Measurements from ENCODE around the gene RAD51B. TPM values are rescaled to one million over a fixed set of nuclear protein-coding genes. Genes with fewer than 3 reads are reported as not detected.
"Not testable (repeated sequence)": the region's sequence is repeated elsewhere in the genome, so short reads cannot be mapped to it uniquely, and the experiment has no call there.

Gene RAD51B
- total and polyA plus RNA-seq, 2 experiments from 2014 or later: 10.1 to 18.0 TPM

DNA sequence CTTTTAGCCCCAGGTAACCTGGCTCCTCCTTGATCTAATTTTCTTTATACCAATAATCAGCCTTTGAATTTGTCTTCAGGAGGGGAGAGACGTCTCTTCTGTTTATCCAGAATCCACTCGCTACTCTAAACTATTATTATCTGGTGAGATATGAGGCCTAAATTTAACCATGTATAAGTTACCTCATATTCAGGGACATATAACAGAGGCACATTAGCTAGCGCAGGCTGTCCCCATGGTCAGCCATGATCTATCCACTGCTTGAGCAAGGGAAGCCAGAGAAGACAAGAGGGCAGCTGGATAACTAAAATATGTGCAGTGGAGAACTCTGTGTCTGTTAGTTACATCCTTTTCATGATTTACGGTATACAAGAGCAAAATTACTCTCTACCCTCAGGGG, 481.0 kb downstream of the RAD51B start:
- Histone ChIP-seq H3K27ac (peak overlapping the region; percentile 33), H2AFZ (no peak overlapping the region)

DNA sequence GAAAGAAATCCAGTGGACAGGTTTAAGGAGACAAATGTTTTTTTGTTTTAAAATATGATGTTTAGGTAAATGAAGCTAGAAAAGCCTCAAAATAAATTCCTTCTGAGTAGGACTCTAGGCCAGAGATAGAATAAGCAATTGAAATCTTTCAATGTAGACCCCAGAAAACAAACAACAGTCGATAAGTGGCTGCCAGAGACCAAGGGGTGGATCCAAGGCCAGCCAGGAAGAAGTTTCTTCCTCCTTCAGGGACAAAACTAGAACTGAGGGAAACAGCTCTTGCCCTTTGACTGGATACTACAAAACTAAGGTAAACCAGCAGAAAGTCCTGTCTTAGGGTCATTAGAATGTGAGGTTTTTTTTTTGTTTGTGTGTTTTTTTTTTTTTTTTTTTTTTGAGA, 481.6 kb downstream of the RAD51B start:
- no peak for DNase-seq (ENCODE audit: low spot score)
- Histone ChIP-seq H3K4me3 (no peak overlapping the region), H3K79me2 (no peaks in the 10 kb centered on the region), H2AFZ (no peak overlapping the region), H3K27me3 (no peaks in the 10 kb centered on the region), H3K4me2 (no peak overlapping the region), H3K9me3 (ENCODE audit: low read depth) (no peaks in the 10 kb centered on the region), H4K20me1 (ENCODE audit: insufficient read depth, poor library complexity, severe bottlenecking) (no peaks in the 10 kb centered on the region), H3K36me3 (replicated peaks; ENCODE audit: insufficient read depth, low read depth) (no peaks in the 10 kb centered on the region), H3K27ac (peak overlapping the region; percentile 33), H3K9me2 (replicated peaks; ENCODE audit: insufficient read depth) (no peaks in the 10 kb centered on the region), H3K4me1 (ENCODE audit: insufficient read depth) (peaks cover 17% of the 10 kb centered on the region)
- 55% methylated on average over 1 of the region's 1 CpG for WGBS (ENCODE audit: low lambda C conversion rate, missing lambda C conversion rate)
- TF ChIP-seq EZH2phosphoT487 (IDR thresholded peaks at IDR 0.05; ENCODE audit: low read depth, severe bottlenecking, unreplicated experiment): no peak
- TF ChIP-seq, protein P1, sequence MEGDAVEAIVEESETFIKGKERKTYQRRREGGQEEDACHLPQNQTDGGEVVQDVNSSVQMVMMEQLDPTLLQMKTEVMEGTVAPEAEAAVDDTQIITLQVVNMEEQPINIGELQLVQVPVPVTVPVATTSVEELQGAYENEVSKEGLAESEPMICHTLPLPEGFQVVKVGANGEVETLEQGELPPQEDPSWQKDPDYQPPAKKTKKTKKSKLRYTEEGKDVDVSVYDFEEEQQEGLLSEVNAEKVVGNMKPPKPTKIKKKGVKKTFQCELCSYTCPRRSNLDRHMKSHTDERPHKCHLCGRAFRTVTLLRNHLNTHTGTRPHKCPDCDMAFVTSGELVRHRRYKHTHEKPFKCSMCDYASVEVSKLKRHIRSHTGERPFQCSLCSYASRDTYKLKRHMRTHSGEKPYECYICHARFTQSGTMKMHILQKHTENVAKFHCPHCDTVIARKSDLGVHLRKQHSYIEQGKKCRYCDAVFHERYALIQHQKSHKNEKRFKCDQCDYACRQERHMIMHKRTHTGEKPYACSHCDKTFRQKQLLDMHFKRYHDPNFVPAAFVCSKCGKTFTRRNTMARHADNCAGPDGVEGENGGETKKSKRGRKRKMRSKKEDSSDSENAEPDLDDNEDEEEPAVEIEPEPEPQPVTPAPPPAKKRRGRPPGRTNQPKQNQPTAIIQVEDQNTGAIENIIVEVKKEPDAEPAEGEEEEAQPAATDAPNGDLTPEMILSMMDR (IDR thresholded peaks at IDR 0.05; ENCODE audit: poor library complexity): no peak
- TF ChIP-seq EZH2 (IDR thresholded peaks at IDR 0.05; ENCODE audit: borderline replicate concordance): no peak

More for the DNA sequence above, 481.0 kb downstream of the RAD51B start:
- Histone ChIP-seq H3K4me3 (no peak overlapping the region), H3K4me1 (ENCODE audit: insufficient read depth) (peaks cover 23% of the 10 kb centered on the region), H3K9me3 (ENCODE audit: low read depth) (no peaks in the 10 kb centered on the region), H3K27me3 (no peaks in the 10 kb centered on the region), H4K20me1 (ENCODE audit: insufficient read depth, poor library complexity, severe bottlenecking) (no peaks in the 10 kb centered on the region), H3K79me2 (no peaks in the 10 kb centered on the region), H3K9me2 (replicated peaks; ENCODE audit: insufficient read depth) (no peaks in the 10 kb centered on the region), H3K36me3 (replicated peaks; ENCODE audit: insufficient read depth, low read depth) (no peaks in the 10 kb centered on the region), H3K4me2 (no peak overlapping the region)
- WGBS (ENCODE audit: low lambda C conversion rate, missing lambda C conversion rate): 75% methylated on average over 4 of the region's 4 CpGs
- TF ChIP-seq EZH2 (IDR thresholded peaks at IDR 0.05; ENCODE audit: borderline replicate concordance): no peak
- TF ChIP-seq, protein P1 (IDR thresholded peaks at IDR 0.05; ENCODE audit: poor library complexity): no peak
- TF ChIP-seq EZH2phosphoT487 (IDR thresholded peaks at IDR 0.05; ENCODE audit: low read depth, severe bottlenecking, unreplicated experiment): no peak
- no peak for DNase-seq (ENCODE audit: low spot score)

DNA sequence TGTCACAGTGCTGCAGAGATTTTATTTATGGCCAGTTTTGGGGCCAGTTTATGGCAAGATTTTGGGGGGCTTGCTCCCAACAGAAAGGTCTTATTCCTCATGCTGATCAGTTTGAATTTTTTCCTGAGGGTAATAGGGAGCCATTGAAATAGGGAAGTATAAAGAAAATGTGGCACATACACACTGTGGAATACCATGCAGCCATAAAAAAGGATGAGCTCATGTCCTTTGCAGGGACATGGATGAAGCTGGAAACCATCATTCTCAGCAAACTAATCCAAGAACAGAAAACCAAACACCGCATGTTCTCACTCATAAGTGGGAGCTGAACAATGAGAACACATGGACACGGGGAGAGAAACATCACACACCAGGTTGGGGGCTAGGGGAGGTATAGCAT, 483.4 kb downstream of the RAD51B start:
- not testable (repeated sequence) for H3K9me2 ChIP-seq (replicated peaks; ENCODE audit: insufficient read depth); H3K4me2 ChIP-seq; H3K36me3 ChIP-seq (replicated peaks; ENCODE audit: insufficient read depth, low read depth); H3K4me3 ChIP-seq; DNase-seq (ENCODE audit: low spot score); H3K27me3 ChIP-seq; H3K27ac ChIP-seq; H4K20me1 ChIP-seq (ENCODE audit: insufficient read depth, poor library complexity, severe bottlenecking); H2AFZ ChIP-seq; H3K79me2 ChIP-seq; H3K9me3 ChIP-seq (ENCODE audit: low read depth)
- 97% methylated on average over 2 of the region's 2 CpGs for WGBS (ENCODE audit: low lambda C conversion rate, missing lambda C conversion rate)
- peaks cover 16% of the 10 kb centered on the region for H3K4me1 ChIP-seq (ENCODE audit: insufficient read depth)

DNA sequence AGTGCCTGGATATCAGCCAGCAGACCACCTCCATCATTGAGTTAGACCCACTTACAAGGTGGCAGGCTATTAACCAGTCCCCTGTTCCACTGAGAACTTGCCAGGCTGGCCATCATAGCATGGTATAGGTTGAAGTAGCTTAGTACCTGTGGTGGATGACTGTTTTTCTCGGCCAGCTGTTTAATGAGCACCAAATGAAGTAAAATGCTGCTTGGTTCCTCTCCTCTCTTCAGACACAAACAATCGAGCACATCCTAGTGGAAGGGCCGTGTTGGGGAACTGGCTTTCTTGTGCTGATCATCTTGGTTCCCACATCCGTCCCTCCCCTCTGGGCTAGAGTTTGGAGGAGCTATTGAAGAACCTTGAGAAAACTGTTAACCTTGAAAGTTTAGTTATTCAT, 486.2 kb downstream of the RAD51B start:
- H3K9me2 ChIP-seq (replicated peaks; ENCODE audit: insufficient read depth): no peaks in the 10 kb centered on the region
- TF ChIP-seq EZH2 (IDR thresholded peaks at IDR 0.05; ENCODE audit: borderline replicate concordance): no peak
- TF ChIP-seq, protein P1 (IDR thresholded peaks at IDR 0.05; ENCODE audit: poor library complexity): no peak
- no peak for TF ChIP-seq EZH2phosphoT487 (IDR thresholded peaks at IDR 0.05; ENCODE audit: low read depth, severe bottlenecking, unreplicated experiment)
- no peaks in the 10 kb centered on the region for H3K79me2 ChIP-seq
- H4K20me1 ChIP-seq (ENCODE audit: insufficient read depth, poor library complexity, severe bottlenecking): no peaks in the 10 kb centered on the region
- H2AFZ ChIP-seq: no peak overlapping the region
- H3K9me3 ChIP-seq (ENCODE audit: low read depth): no peaks in the 10 kb centered on the region
- no peaks in the 10 kb centered on the region for H3K27me3 ChIP-seq
- WGBS (ENCODE audit: low lambda C conversion rate, missing lambda C conversion rate): 92% methylated on average over 4 of the region's 4 CpGs
- peak overlapping the region; percentile 87 for H3K27ac ChIP-seq
- H3K36me3 ChIP-seq (replicated peaks; ENCODE audit: insufficient read depth, low read depth): no peaks in the 10 kb centered on the region
- peaks cover 33% of the 10 kb centered on the region for H3K4me1 ChIP-seq (ENCODE audit: insufficient read depth)
- no peak for DNase-seq (ENCODE audit: low spot score)
- H3K4me3 ChIP-seq: no peak overlapping the region
- no peak overlapping the region for H3K4me2 ChIP-seq

Measured in hepatocyte (in vitro differentiated cells).